GM19372 (cell line): ENCODE results near the gene C8A.

Experiments used
- ATAC-seq: cut with Tn5 transposase; IDR thresholded peaks from one replicate; pipeline ENCODE4 v1.9.1; 2021; ENCODE audit warnings: mild to moderate bottlenecking, low read depth, moderate library complexity; ENCODE audit not compliant: unreplicated experiment

C8A gene

GRCh38 chr1:56964349-56965017 lies 109.9 kb downstream of the C8A start:
- ATAC-seq = no peak

- ATAC-seq = no peak
These were observed 110.6 kb downstream of the C8A start for GRCh38 chr1:56965191-56965590.

- no peak for ATAC-seq
These were observed 111.5 kb downstream of the C8A start, which contains the start of gene C8B for GRCh38 chr1:56965916-56966697. Gene C8B (minus strand): TSS chr1:56966015. CDS start chr1:56965948, 67 bp downstream.

GRCh38 chr1:56966698-56966999 lies 112.1 kb downstream of the C8A start:
- ATAC-seq = no peak

- ATAC-seq = no peak
These were observed 112.8 kb downstream of the C8A start for GRCh38 chr1:56967355-56967754.
